Neutrophil (primary cell): Measurements from ENCODE around the gene IQCN.

ENCODE experiments used
- H3K27ac ChIP-seq: fragments of 200-600 bp; sonication (generic); 2 replicates; pipeline ENCODE4 v1.5.1; 2016; ENCODE audit warnings: mild to moderate bottlenecking, moderate library complexity
- H3K27me3 ChIP-seq: fragments of 200-600 bp; sonication (generic); 2 replicates; pipeline ENCODE4 v1.6.0; 2016; ENCODE audit warnings: mild to moderate bottlenecking
- H3K36me3 ChIP-seq: fragments of 200-600 bp; sonication (generic); 2 replicates; pipeline ENCODE4 v1.5.1; 2017
- H3K4me1 ChIP-seq, 2 experiments: fragments of 200-600 bp in 1 of 2; sonication (generic) in 1 of 2; 1 replicate in 1 of 2; 2 replicates in 1 of 2; pipeline versions ENCODE4 v1.5.1 to v1.6.1; 2013 to 2016; ENCODE audit warnings: low read depth in 1 of 2, low read length in 1 of 2, mild to moderate bottlenecking in 1 of 2, moderate library complexity in 1 of 2; ENCODE audit not compliant: control insufficient read depth in 1 of 2, insufficient read depth in 1 of 2
- H3K4me3 ChIP-seq, 2 experiments: fragments of 200-600 bp in 1 of 2; sonication (generic) in 1 of 2; 1 replicate in 1 of 2; 2 replicates in 1 of 2; pipeline ENCODE4 v1.5.1; 2013 to 2016; ENCODE audit warnings: low read depth in 1 of 2, low read length in 1 of 2, mild to moderate bottlenecking in 1 of 2, moderate library complexity in 1 of 2
- H3K9me3 ChIP-seq: fragments of 200-600 bp; sonication (generic); 2 replicates; pipeline ENCODE4 v1.5.1; 2016
- TF ChIP-seq, protein P1 (sequence below): fragments of 200-600 bp; sonication (generic); IDR thresholded peaks from 2 replicates; pipeline ENCODE4 v1.5.1; 2016; ENCODE audit warnings: antibody characterized with exemption

Gene IQCN

GRCh38 chr19:18251587-18252369 lies 22.5 kb downstream of the IQCN start:
- TF ChIP-seq, protein P1, sequence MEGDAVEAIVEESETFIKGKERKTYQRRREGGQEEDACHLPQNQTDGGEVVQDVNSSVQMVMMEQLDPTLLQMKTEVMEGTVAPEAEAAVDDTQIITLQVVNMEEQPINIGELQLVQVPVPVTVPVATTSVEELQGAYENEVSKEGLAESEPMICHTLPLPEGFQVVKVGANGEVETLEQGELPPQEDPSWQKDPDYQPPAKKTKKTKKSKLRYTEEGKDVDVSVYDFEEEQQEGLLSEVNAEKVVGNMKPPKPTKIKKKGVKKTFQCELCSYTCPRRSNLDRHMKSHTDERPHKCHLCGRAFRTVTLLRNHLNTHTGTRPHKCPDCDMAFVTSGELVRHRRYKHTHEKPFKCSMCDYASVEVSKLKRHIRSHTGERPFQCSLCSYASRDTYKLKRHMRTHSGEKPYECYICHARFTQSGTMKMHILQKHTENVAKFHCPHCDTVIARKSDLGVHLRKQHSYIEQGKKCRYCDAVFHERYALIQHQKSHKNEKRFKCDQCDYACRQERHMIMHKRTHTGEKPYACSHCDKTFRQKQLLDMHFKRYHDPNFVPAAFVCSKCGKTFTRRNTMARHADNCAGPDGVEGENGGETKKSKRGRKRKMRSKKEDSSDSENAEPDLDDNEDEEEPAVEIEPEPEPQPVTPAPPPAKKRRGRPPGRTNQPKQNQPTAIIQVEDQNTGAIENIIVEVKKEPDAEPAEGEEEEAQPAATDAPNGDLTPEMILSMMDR = peak; percentile 97
- Histone ChIP-seq H3K4me1 (peaks cover 0 to 4% of the 10 kb centered on the region in 2 experiments), H3K4me3 (no peak overlapping the region), H3K27me3 (peaks cover 27% of the 10 kb centered on the region), H3K36me3 (no peaks in the 10 kb centered on the region), H3K9me3 (no peaks in the 10 kb centered on the region), H3K27ac (no peak overlapping the region)

DNA sequence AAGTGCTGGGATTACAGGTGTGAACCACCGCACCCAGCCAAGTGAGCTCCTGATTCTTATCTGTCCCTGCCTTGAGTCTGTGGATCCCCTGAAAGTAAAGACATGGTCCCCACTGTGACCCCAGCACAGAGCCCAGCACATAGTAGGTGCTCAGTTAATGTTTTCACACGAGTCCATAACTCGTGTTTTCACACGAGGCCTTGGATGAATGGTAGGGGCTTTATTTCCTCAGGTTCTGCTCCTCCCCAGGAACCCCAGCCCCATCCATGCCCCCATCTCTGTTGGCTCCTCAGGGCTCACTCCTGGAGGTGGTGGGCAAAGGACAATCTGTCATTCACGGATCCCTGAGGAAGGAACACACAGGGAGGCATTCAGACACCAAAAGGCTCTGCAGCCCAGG lies 24.4 kb downstream of the IQCN start:
- Histone ChIP-seq H3K4me1 (peaks cover 0 to 4% of the 10 kb centered on the region in 2 experiments), H3K4me3 (no peak overlapping the region), H3K27ac (no peak overlapping the region), H3K27me3 (peaks cover 17% of the 10 kb centered on the region), H3K36me3 (no peaks in the 10 kb centered on the region), H3K9me3 (no peaks in the 10 kb centered on the region)
- TF ChIP-seq, protein P1 = no peak

- Histone ChIP-seq H3K9me3 (no peaks in the 10 kb centered on the region), H3K36me3 (no peaks in the 10 kb centered on the region), H3K4me3 (no peak overlapping the region), H3K27me3 (peaks cover 15% of the 10 kb centered on the region), H3K4me1 (no peaks in the 10 kb centered on the region), H3K27ac (no peak overlapping the region)
- TF ChIP-seq, protein P1 = no peak
Observed at GRCh38 chr19:18245297-18245696, 29.0 kb downstream of the IQCN start.

DNA sequence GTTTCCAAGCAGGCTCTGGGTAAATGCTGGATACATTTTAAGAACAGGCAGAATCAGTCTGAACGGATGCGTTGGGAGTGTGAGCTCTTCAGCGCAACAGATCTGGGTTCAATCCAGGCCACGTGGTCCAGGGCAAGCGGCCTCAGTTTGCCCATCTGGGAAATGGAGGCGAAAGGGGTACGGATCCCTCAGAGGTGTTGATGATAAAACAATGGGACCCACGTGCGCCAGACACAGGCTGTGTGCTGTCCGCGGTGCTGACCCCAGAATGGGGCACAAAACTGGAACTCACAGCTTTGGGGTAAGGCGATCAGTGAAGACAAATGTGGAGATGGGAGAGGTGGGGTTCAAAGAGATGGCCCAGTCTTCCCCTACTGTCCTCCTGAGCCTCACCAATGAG lies 34.9 kb downstream of the IQCN start:
- Histone ChIP-seq H3K4me3 (no peak overlapping the region), H3K4me1 (no peaks in the 10 kb centered on the region), H3K36me3 (no peaks in the 10 kb centered on the region), H3K27ac (no peak overlapping the region), H3K27me3 (peaks cover 39% of the 10 kb centered on the region), H3K9me3 (no peaks in the 10 kb centered on the region)
- TF ChIP-seq, protein P1 = no peak

GRCh38 chr19:18234194-18234593 lies 40.1 kb downstream of the IQCN start:
- H3K4me1 ChIP-seq = no peaks in the 10 kb centered on the region
- peaks cover 67% of the 10 kb centered on the region for H3K27me3 ChIP-seq
- H3K27ac ChIP-seq = no peak overlapping the region
- no peak overlapping the region for H3K4me3 ChIP-seq
- TF ChIP-seq, protein P1 = no peak
- H3K9me3 ChIP-seq = no peaks in the 10 kb centered on the region
- H3K36me3 ChIP-seq = no peaks in the 10 kb centered on the region
